HepG2 (cell line): Measurements from ENCODE around the gene COMMD7. TPM values are rescaled to one million over a fixed set of nuclear protein-coding genes. Genes with fewer than 3 reads are reported as not detected.

Experiments
- HDAC6 ChIP-seq: fragments of 200-600 bp; sonication (generic); IDR thresholded peaks from 2 replicates; pipeline ENCODE4 v1.7.0; 2017; ENCODE audit warnings: mild to moderate bottlenecking, antibody characterized with exemption, low read length, low read depth
- HMG20A ChIP-seq: IDR thresholded peaks from 2 replicates; pipeline ENCODE4 v1.6.1; 2016; ENCODE audit warnings: borderline replicate concordance
- LCORL ChIP-seq, 2 experiments: fragments of 450-650 bp in 1 of 2; sonication (generic) in 1 of 2; formaldehyde crosslinking in 1 of 2; IDR thresholded peaks; 2 replicates each; pipeline versions ENCODE4 v1.5.0 to v1.6.1; 2017 to 2020; ENCODE audit warnings: antibody characterized with exemption in 1 of 2, missing genetic modification reagents in 1 of 2
- MBD4 ChIP-seq: IDR thresholded peaks from 2 replicates; pipeline ENCODE4 v1.6.1; 2012; ENCODE audit warnings: low read length, inconsistent platforms, borderline replicate concordance
- MZF1 ChIP-seq: sonication (generic); formaldehyde crosslinking; IDR thresholded peaks from 2 replicates; pipeline ENCODE4 v1.8.1; 2023; ENCODE audit warnings: mild to moderate bottlenecking, missing genetic modification reagents, borderline replicate concordance
- RBFOX2 ChIP-seq: fragments of 200-400 bp; formaldehyde crosslinking; IDR thresholded peaks from 2 replicates; pipeline ENCODE4 v1.6.1; 2017; ENCODE audit warnings: low read depth, mild to moderate bottlenecking, low read length
- ZBTB14 ChIP-seq: sonication (generic); formaldehyde crosslinking; IDR thresholded peaks from 2 replicates; pipeline ENCODE4 v1.4.0; 2020; ENCODE audit warnings: missing genetic modification reagents
- ZBTB39 ChIP-seq: sonication (generic); formaldehyde crosslinking; IDR thresholded peaks from 2 replicates; pipeline ENCODE4 v1.5.0; 2020; ENCODE audit warnings: missing genetic modification reagents
- ZGPAT ChIP-seq: IDR thresholded peaks from 2 replicates; pipeline ENCODE4 v1.6.1; 2016; ENCODE audit warnings: mild to moderate bottlenecking
- ZNF292 ChIP-seq: sonication (generic); formaldehyde crosslinking; IDR thresholded peaks from 2 replicates; pipeline ENCODE4 v1.8.1; 2022; ENCODE audit warnings: mild to moderate bottlenecking, low read depth, missing genetic modification reagents, borderline replicate concordance
- ZNF609 ChIP-seq: sonication (generic); formaldehyde crosslinking; IDR thresholded peaks from 2 replicates; pipeline ENCODE4 v1.4.0; 2020; ENCODE audit warnings: mild to moderate bottlenecking, missing genetic modification reagents, borderline replicate concordance
- ZNF619 ChIP-seq: sonication (generic); formaldehyde crosslinking; IDR thresholded peaks from 2 replicates; pipeline ENCODE4 v1.4.0; 2020; ENCODE audit warnings: mild to moderate bottlenecking, missing genetic modification reagents
- ZNF710 ChIP-seq: sonication (generic); formaldehyde crosslinking; IDR thresholded peaks from 2 replicates; pipeline ENCODE4 v1.5.0; 2020; ENCODE audit warnings: mild to moderate bottlenecking, missing genetic modification reagents, borderline replicate concordance
- ZNF782 ChIP-seq: sonication (generic); formaldehyde crosslinking; IDR thresholded peaks from 2 replicates; pipeline ENCODE4 v1.4.0; 2020; ENCODE audit warnings: missing genetic modification reagents, mild to moderate bottlenecking, borderline replicate concordance
- ZNF792 ChIP-seq: IDR thresholded peaks from 2 replicates; pipeline ENCODE4 v1.6.1; 2016
- ZNF850 ChIP-seq: sonication (generic); formaldehyde crosslinking; conservative IDR thresholded peaks from 2 replicates; pipeline ENCODE4 v1.9.0; 2021; ENCODE audit warnings: mild to moderate bottlenecking, missing genetic modification reagents
- polyA plus RNA-seq, 8 experiments: library from polyadenylated mRNA; depleted of rRNA in 3 of 8; stranded (reverse) in 7 of 8; unstranded in 1 of 8; fragments of >200 nt; fragmentation: Illumina TruSeq in 4 of 8; extraction: Trizol in 4 of 8; gene quantifications; 2 replicates each; pipeline versions ENCODE4 v1.2.1 to v1.2.3, GENCODE V29; 2011 to 2016; ENCODE audit warnings: low read depth in 4 of 8, missing spikeins in 1 of 8, mixed read lengths in 1 of 8; ENCODE audit not compliant: insufficient read depth in 1 of 8
- total RNA-seq, 5 experiments: library from RNA; depleted of rRNA; stranded (reverse); fragments of >200 nt; fragmentation: Illumina TruSeq; extraction: Trizol; gene quantifications; 2 replicates each; pipeline ENCODE4 v1.2.3, GENCODE V29; 2016; ENCODE audit warnings: low read depth in 1 of 5

The COMMD7 gene
- total and polyA plus RNA-seq, 2 of the 13 experiments (the other 11 are each of a cell fraction or from before 2014, with no cell fraction given): 42.1 to 53.3 TPM

- TF ChIP-seq ZNF850 (no peak), ZNF710 (peak; percentile 88; the same call in 1 of the 2 replicates), ZNF619 (peak; percentile 100), ZGPAT (CRISPR knock-in tag) (peak; percentile 94), ZNF782 (CRISPR knock-in tag) (peak; percentile 37; the same call in 1 of the 2 replicates), HMG20A (CRISPR knock-in tag) (peak; percentile 78), RBFOX2 (no peak), ZNF609 (peak; percentile 54), HDAC6 (no peak), ZBTB39 (CRISPR knock-in tag) (no peak), ZBTB14 (no peak; the same call in 1 of the 2 replicates), ZNF292 (CRISPR knock-in tag) (peak; percentile 87), ZNF792 (CRISPR knock-in tag) (peak; percentile 93), MBD4 (no peak), MZF1 (CRISPR knock-in tag) (no peak), LCORL (IDR thresholded peaks at IDR 0.05) (no peak), LCORL (CRISPR knock-in tag; IDR thresholded peaks at IDR 0.05) (peak; percentile 98)
Measured at GRCh38 chr20:32652739-32653526, 90.3 kb downstream of the COMMD7 start (continued).
